OCI-LY3 (cell line): ENCODE results near the gene UNKL.

ENCODE experiments used
- EZH2phosphoT487 ChIP-seq: fragments of 200-600 bp; shearing (Covaris generic); IDR thresholded peaks from 2 replicates; pipeline ENCODE4 v1.6.1; 2018; ENCODE audit warnings: antibody characterized with exemption, mixed run types, low read depth
- TF ChIP-seq, protein P1 (sequence below): fragments of 200-600, 300-600 bp; sonication (generic); IDR thresholded peaks from 2 replicates; pipeline ENCODE4 v1.5.1; 2014; ENCODE audit warnings: antibody characterized with exemption, low read length, low read depth

DNA sequence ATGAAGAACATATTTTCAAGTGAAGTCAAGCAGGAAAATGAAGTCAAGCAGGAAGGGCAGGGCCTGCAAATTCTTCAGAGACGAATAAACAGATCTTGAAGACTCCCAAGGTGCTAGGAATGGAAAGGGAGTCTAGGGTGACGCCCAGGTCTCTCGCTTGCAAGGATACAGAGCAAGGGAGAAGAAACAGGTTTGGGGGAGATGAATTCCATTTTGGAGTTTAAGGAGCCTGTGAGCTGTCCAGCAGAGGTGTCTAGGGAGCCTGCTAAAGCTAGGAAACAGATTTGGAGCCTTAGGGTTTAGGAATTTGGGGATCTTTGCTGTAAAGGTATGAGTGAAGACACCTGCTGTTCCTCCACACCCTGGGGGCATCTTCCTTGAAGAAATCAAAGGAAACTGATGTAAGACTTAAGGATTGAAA, 2.0 kb upstream of the UNKL start:
- TF ChIP-seq, protein P1, sequence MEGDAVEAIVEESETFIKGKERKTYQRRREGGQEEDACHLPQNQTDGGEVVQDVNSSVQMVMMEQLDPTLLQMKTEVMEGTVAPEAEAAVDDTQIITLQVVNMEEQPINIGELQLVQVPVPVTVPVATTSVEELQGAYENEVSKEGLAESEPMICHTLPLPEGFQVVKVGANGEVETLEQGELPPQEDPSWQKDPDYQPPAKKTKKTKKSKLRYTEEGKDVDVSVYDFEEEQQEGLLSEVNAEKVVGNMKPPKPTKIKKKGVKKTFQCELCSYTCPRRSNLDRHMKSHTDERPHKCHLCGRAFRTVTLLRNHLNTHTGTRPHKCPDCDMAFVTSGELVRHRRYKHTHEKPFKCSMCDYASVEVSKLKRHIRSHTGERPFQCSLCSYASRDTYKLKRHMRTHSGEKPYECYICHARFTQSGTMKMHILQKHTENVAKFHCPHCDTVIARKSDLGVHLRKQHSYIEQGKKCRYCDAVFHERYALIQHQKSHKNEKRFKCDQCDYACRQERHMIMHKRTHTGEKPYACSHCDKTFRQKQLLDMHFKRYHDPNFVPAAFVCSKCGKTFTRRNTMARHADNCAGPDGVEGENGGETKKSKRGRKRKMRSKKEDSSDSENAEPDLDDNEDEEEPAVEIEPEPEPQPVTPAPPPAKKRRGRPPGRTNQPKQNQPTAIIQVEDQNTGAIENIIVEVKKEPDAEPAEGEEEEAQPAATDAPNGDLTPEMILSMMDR, result no peak
- TF ChIP-seq EZH2phosphoT487, result no peak
